GM04503 (cell line): Measurements from ENCODE around the gene CSNK1G1.

ENCODE experiments used
- DNase-seq: peaks from one replicate; pipeline ENCODE4 v3.0.0-alpha.2; 2012; ENCODE audit warnings: low read depth

CSNK1G1 gene

GRCh38 chr15:64153480-64154367, 202.2 kb downstream of the CSNK1G1 start:
- peak; percentile 28 for DNase-seq

- no peak for DNase-seq
Measured at GRCh38 chr15:64152507-64153387, 203.2 kb downstream of the CSNK1G1 start.

GRCh38 chr15:64151727-64152506, 204.1 kb downstream of the CSNK1G1 start, which contains the start of gene SNX22:
TSS of gene SNX22 (plus strand) at chr15:64151731. CDS start at chr15:64151776, 45 bp downstream.
- no peak for DNase-seq

GRCh38 chr15:64149893-64150578, 205.9 kb downstream of the CSNK1G1 start:
- no peak for DNase-seq

GRCh38 chr15:64149424-64149823, 206.5 kb downstream of the CSNK1G1 start:
- DNase-seq = no peak

- no peak for DNase-seq
Measured at GRCh38 chr15:64148581-64148980, 207.4 kb downstream of the CSNK1G1 start.

- no peak for DNase-seq
Measured at GRCh38 chr15:64148168-64148567, 207.8 kb downstream of the CSNK1G1 start.

- DNase-seq = no peak
Measured at GRCh38 chr15:64146885-64147681, 208.9 kb downstream of the CSNK1G1 start.

GRCh38 chr15:64146520-64146884, 209.5 kb downstream of the CSNK1G1 start:
- no peak for DNase-seq

GRCh38 chr15:64146041-64146440, 209.9 kb downstream of the CSNK1G1 start:
- no peak for DNase-seq

GRCh38 chr15:64144565-64145281, 211.2 kb downstream of the CSNK1G1 start:
- DNase-seq = no peak

GRCh38 chr15:64144192-64144564, 211.8 kb downstream of the CSNK1G1 start:
- DNase-seq = no peak

- DNase-seq = no peak
Measured at GRCh38 chr15:64143276-64143675, 212.7 kb downstream of the CSNK1G1 start.

GRCh38 chr15:64141798-64142512, 214.0 kb downstream of the CSNK1G1 start:
- no peak for DNase-seq

- no peak for DNase-seq
Measured at GRCh38 chr15:64138331-64138941, 217.5 kb downstream of the CSNK1G1 start.

GRCh38 chr15:64137226-64137833, 218.6 kb downstream of the CSNK1G1 start:
- no peak for DNase-seq

GRCh38 chr15:64136347-64136746, 219.6 kb downstream of the CSNK1G1 start:
- no peak for DNase-seq

- no peak for DNase-seq
Measured at GRCh38 chr15:64134345-64134829, 221.6 kb downstream of the CSNK1G1 start.
